GM18526 (cell line): ENCODE data around the gene COL15A1.

Experiments used
- POLR2A ChIP-seq: IDR thresholded peaks from 3 replicates; pipeline ENCODE4 v1.6.1; 2011; ENCODE audit not compliant: insufficient read length; ENCODE audit errors: extremely low read depth

COL15A1 gene

DNA sequence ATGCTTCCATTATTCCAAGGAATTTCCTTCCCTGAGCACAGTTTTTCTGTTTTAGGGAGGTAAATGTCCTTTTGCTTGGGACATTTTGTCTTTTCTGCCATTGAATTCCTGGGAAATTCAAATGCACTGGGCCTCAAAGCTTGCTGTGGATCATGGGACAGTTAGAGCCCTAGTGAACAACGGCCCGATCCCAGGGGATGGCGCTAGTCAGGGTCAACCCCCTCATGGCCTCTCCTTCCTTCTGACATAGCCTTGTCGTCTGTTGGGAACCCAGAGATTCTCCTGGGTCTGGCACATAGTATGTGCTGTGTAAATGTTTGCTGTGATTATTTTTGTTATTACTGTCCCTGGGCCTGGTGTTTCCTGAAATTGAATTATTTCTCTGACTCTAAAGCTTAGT lies 30.7 kb upstream of the COL15A1 start:
- TF ChIP-seq POLR2A = no peak

DNA sequence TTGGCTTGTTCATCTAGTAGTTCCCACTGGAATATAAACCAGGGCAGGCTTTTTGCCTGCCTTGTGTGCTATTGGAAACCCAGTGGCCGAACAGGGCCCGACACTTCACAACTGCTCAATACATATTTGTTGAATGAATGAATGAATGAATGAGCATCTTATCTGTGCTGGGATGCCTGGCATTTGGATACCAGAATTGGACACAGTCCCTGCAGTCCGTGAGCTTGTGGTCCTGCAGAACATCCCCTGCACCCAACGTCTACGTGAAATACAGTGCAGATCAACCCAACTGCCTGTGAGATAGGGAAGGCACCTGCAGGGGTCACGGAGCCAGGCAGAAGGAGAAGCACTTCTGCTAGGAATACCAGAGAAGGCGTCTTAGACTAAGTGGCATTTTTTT lies 30.0 kb upstream of the COL15A1 start:
- TF ChIP-seq POLR2A = no peak

- TF ChIP-seq POLR2A = no peak
These were observed 28.1 kb upstream of the COL15A1 start for GRCh38 chr9:98915599-98915998.

DNA sequence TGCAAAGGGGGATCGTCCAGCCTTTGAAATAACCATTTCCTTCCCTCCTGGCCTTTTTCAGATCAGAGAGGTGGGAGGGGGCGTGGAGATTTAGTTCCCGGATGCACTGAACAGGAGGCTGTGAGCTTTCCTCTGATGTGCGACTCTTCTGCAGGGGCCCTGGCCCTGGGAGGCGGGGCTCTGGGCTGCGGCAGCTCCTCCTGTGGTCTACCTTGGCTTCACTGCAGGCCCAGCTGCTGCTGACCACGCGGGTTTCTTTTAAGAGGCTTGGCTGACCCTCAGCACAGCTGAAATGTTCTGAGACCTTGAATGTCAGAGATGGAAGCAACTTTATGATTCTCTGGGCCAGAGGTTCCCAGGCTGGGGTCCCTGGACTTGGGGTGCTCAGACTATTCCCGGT lies 27.0 kb upstream of the COL15A1 start:
- no peak for TF ChIP-seq POLR2A

- no peak for TF ChIP-seq POLR2A
These were observed 25.8 kb upstream of the COL15A1 start for GRCh38 chr9:98917746-98918487.

GRCh38 chr9:98921732-98922131 lies 22.0 kb upstream of the COL15A1 start:
- no peak for TF ChIP-seq POLR2A

DNA sequence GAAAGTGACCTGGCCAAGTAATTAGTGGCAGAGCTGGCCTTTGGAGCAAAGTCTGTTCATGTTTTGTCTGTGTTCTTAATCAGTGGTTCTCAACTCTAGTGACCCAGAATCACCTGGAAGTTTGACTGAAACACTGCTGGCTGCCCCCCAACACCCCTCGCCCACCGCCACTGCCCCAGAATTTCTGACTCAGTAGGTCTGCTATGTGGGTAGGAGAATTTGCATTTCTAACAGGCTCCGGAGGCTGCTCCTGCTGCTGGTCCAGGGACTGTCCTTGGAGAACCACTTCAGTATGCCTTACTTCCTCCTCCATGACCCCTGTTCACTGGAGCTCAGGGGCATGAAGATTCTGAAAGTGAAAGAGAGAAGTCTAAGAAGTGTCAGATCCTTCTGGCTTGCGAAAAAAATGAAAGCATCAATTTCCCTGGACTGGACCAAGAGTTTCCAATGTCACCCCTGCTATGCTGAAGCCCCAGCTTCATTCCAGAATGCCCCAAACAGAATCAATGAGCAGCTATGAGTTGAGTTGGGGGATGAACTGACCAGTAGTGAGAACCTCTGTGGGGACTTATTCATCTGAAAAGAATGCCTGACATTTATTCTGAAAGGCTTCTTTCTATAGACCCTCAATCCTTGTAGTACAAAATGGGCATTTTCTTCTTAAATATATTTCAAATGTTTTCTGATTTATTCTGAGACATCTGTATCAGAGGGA lies 20.8 kb upstream of the COL15A1 start:
- no peak for TF ChIP-seq POLR2A

GRCh38 chr9:98923451-98924123 lies 20.1 kb upstream of the COL15A1 start:
- TF ChIP-seq POLR2A = no peak

- no peak for TF ChIP-seq POLR2A
These were observed 18.5 kb upstream of the COL15A1 start for GRCh38 chr9:98924946-98925820.

DNA sequence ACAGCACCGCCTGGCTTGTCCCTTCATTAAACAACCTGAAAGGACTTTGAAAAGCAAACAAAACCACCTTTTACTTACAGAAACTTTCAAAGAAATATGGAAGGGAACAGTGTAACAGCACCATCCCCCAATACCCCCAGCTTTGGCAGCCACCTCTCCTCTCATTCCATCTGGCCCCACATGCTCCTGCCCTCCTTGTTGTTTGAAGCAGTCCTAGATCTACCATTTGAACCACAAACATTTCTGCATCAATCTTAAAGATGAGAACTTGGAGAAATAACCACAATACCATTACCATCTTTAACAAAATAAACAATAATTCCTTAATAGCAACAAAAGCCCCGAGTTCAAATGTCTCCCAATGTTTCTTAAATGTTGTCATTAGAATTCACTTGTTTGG lies 17.8 kb upstream of the COL15A1 start:
- no peak for TF ChIP-seq POLR2A

GRCh38 chr9:98927724-98928123 lies 16.0 kb upstream of the COL15A1 start:
- TF ChIP-seq POLR2A = no peak

- no peak for TF ChIP-seq POLR2A
These were observed 14.6 kb upstream of the COL15A1 start for GRCh38 chr9:98929071-98929470.

DNA sequence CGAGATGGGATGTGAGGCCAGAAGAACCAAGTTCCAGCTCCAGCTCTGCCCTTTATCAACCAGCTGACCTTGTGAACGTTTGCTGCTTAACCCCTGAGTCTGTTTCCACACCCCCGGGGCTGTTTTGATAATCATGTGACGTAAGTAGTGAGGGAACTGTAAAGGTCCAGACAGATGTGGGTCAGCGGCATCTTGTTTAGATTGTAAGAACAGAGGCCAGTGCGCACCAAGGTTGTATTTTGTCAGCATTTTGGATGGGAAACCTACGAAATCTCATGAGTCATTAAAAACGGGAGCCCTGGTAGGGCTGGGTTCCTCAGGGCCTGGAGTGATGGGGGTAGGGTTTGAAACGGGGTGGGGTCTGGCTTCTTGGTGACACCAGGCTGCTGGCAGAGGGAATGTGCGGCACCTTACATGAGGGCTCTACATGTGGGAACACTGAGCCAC lies 13.8 kb upstream of the COL15A1 start:
- no peak for TF ChIP-seq POLR2A

DNA sequence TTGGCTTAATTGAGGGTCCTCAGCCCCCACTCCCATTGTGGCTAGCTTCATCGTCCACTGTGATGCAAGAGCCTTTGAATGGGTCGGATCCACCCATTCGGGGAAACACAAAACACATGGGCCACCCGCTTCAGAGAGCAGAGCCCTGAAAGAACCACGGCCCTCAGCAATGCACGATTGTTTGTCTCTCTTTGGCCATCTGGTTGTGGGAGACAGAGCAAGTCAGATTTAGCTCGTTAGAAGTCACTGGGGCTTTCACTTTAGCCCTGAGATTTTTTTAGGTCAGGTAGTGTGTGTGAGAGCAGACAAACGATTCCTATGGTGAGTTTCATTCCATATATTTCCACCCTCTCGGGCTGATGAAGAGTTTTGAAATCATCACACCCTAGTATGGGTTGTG lies 12.9 kb upstream of the COL15A1 start:
- TF ChIP-seq POLR2A = no peak
